Omental fat pad (tissue), 4 donors: ENCODE results near the gene POLR2I. TPM values are rescaled to one million over a fixed set of nuclear protein-coding genes. Genes with fewer than 3 reads are reported as not detected.
"Not testable (repeated sequence)": the region's sequence is repeated elsewhere in the genome, so short reads cannot be mapped to it uniquely, and the experiment has no call there.

Experiments
- ATAC-seq: fragments of 150-250 bp; one replicate; pipeline ENCODE4 v1.9.1; 2016; ENCODE audit warnings: mild to moderate bottlenecking, moderate library complexity; ENCODE audit not compliant: low FRiP score
- DNase-seq: peaks from one replicate; pipeline ENCODE4 v3.0.0-alpha.2; 2019; ENCODE audit warnings: low spot score
- CTCF ChIP-seq, 3 donors: fragments of 450-650 bp; IDR thresholded peaks; one replicate each; pipeline ENCODE4 v1.5.1; 2016 to 2017; ENCODE audit warnings: antibody characterized with exemption in 3 of 3, mild to moderate bottlenecking in 3 of 3, moderate library complexity in 2 of 3
- total RNA-seq, 4 donors: library from RNA; depleted of rRNA; stranded (reverse); fragments of >200 nt; gene quantifications; one replicate each; pipeline ENCODE4 v1.1.0, GENCODE V29; 2016

Gene POLR2I
- total RNA-seq, 4 donors from 2014 or later, result 32.5 to 58.5 (median 36.1) TPM

- DNase-seq (no peak), ATAC-seq (no peak)
- no peak for TF ChIP-seq CTCF (IDR thresholded peaks at IDR 0.05)
Observed at GRCh38 chr19:36081385-36081784, 33.3 kb downstream of the POLR2I start.

- ATAC-seq (no peak), DNase-seq (no peak)
- no peak for TF ChIP-seq CTCF (IDR thresholded peaks at IDR 0.05)
Observed at GRCh38 chr19:36079389-36079945, 35.2 kb downstream of the POLR2I start.

GRCh38 chr19:36073121-36073876 is 41.4 kb downstream of the POLR2I start:
- ATAC-seq (no peak), DNase-seq (no peak)

GRCh38 chr19:36072081-36072480 is 42.6 kb downstream of the POLR2I start:
- ATAC-seq, result no peak
- no peak for TF ChIP-seq CTCF (IDR thresholded peaks at IDR 0.05)

More at GRCh38 chr19:36073121-36073876, 41.4 kb downstream of the POLR2I start:
- no peak for TF ChIP-seq CTCF (IDR thresholded peaks at IDR 0.05)

GRCh38 chr19:36068810-36069499 is 45.7 kb downstream of the POLR2I start:
- DNase-seq, ATAC-seq: not testable (repeated sequence)

More at GRCh38 chr19:36072081-36072480, 42.6 kb downstream of the POLR2I start:
- DNase-seq, result no peak

GRCh38 chr19:36067681-36068080 is 47.0 kb downstream of the POLR2I start:
- DNase-seq (no peak), ATAC-seq (no peak)
- no peak for TF ChIP-seq CTCF (IDR thresholded peaks at IDR 0.05)

- DNase-seq (no peak), ATAC-seq (no peak)
- no peak for TF ChIP-seq CTCF (IDR thresholded peaks at IDR 0.05)
Observed at GRCh38 chr19:36064826-36065225, 49.8 kb downstream of the POLR2I start.

Other genes with a start within 250 kb of the POLR2I start
- 10 to 100 TPM in 1 of 4 donors, 1 to 10 TPM in 3; 1.1 to 10.1 (median 2.3) TPM for gene APLP1, start 246.3 kb downstream of the POLR2I start, total RNA-seq
- gene NFKBID, start 214.3 kb downstream of the POLR2I start, total RNA-seq, result 10 to 100 TPM in 3 of 4 donors, 1 to 10 TPM in 1; 7.4 to 52.7 (median 15.5) TPM
- 10 to 100 TPM in 2 of 4 donors, 1 to 10 TPM in 2; 7.6 to 57.0 (median 13.3) TPM for gene HCST, start 212.3 kb downstream of the POLR2I start, total RNA-seq
- gene TYROBP, start 206.6 kb downstream of the POLR2I start, total RNA-seq, result 100 to 1,000 TPM; 171 to 490 (median 280) TPM
- gene LRFN3, start 178.5 kb downstream of the POLR2I start, total RNA-seq, result 1 to 10 TPM; 3.2 to 8.7 (median 5.3) TPM
- gene SDHAF1, start 119.7 kb downstream of the POLR2I start, total RNA-seq, result 10 to 100 TPM; 19.0 to 53.8 (median 32.2) TPM
- gene SYNE4, start 106.1 kb downstream of the POLR2I start, total RNA-seq, result under 1 TPM in 3 of 4 donors, not detected in 1; 0.28 to 0.79 (median 0.50) TPM
- 10 to 100 TPM; 13.6 to 21.8 (median 16.1) TPM for gene ALKBH6, start 100.7 kb downstream of the POLR2I start, total RNA-seq
- 10 to 100 TPM in 1 of 4 donors, 1 to 10 TPM in 3; 3.3 to 11.9 (median 8.1) TPM for gene CLIP3, start 82.0 kb downstream of the POLR2I start, total RNA-seq
- gene THAP8, start 60.6 kb downstream of the POLR2I start, total RNA-seq, result 10 to 100 TPM in 2 of 4 donors, 1 to 10 TPM in 2; 2.0 to 10.4 (median 7.6) TPM
- gene WDR62, start 60.0 kb downstream of the POLR2I start, total RNA-seq, result under 1 TPM; 0.31 to 0.95 (median 0.69) TPM
- not detected for gene OVOL3, start 3.7 kb downstream of the POLR2I start, total RNA-seq
- 100 to 1,000 TPM in 2 of 4 donors, 10 to 100 TPM in 2; 86.9 to 126 (median 106) TPM for gene TBCB, start 593 bp upstream of the POLR2I start, total RNA-seq
- gene CAPNS1, start 25.2 kb upstream of the POLR2I start, total RNA-seq, result 100 to 1,000 TPM; 211 to 263 (median 246) TPM
- 10 to 100 TPM; 25.1 to 60.3 (median 43.9) TPM for gene COX7A1, start 37.6 kb upstream of the POLR2I start, total RNA-seq
- gene ZNF565, start 99.8 kb upstream of the POLR2I start, total RNA-seq, result 1 to 10 TPM; 4.3 to 8.5 (median 6.0) TPM
- 10 to 100 TPM; 45.6 to 89.0 (median 61.2) TPM for gene ZNF146, start 100.2 kb upstream of the POLR2I start, total RNA-seq